ENCODE measurements around the gene RNF166.

RNF166 gene

GRCh38 chr16:88706229-88706964, at the start of gene RNF166, which contains the start of gene CTU2:
Gene RNF166 (minus strand): TSS chr16:88706408. CDS start chr16:88706325, 83 bp downstream.
Gene CTU2 (plus strand): TSS chr16:88706503. CDS start chr16:88706531, 28 bp downstream.
- DNase-seq (ENCODE audit: low read depth in 2 of 2), result peak; percentile 90 to 95

GRCh38 chr16:88754912-88755744, 48.9 kb upstream of the RNF166 start:
- DNase-seq (ENCODE audit: low read depth in 2 of 2), result no peak

GRCh38 chr16:88754109-88754911, 48.1 kb upstream of the RNF166 start:
- DNase-seq (ENCODE audit: low read depth in 2 of 2), result no peak

GRCh38 chr16:88753602-88754001, 47.4 kb upstream of the RNF166 start:
- no peak for DNase-seq (ENCODE audit: low read depth in 2 of 2)

GRCh38 chr16:88753191-88753590, 47.0 kb upstream of the RNF166 start:
- DNase-seq (ENCODE audit: low read depth in 2 of 2), result no peak

GRCh38 chr16:88752386-88753002, 46.3 kb upstream of the RNF166 start:
- DNase-seq (ENCODE audit: low read depth in 2 of 2), result no peak

GRCh38 chr16:88750854-88751253, 44.6 kb upstream of the RNF166 start:
- DNase-seq (ENCODE audit: low read depth in 2 of 2), result no peak

- no peak for DNase-seq (ENCODE audit: low read depth in 2 of 2)
Observed at GRCh38 chr16:88749358-88749757, 43.1 kb upstream of the RNF166 start.

- DNase-seq (ENCODE audit: low read depth in 2 of 2), result no peak
Observed at GRCh38 chr16:88748364-88748763, 42.2 kb upstream of the RNF166 start.

GRCh38 chr16:88747588-88748301, 41.5 kb upstream of the RNF166 start:
- peak; percentile 12 to 32 for DNase-seq (ENCODE audit: low read depth in 2 of 2)

GRCh38 chr16:88746506-88746905, 40.3 kb upstream of the RNF166 start:
- DNase-seq (ENCODE audit: low read depth in 2 of 2), result no peak

- DNase-seq (ENCODE audit: low read depth in 2 of 2), result no peak
Observed at GRCh38 chr16:88744577-88745521, 38.6 kb upstream of the RNF166 start.

- DNase-seq (ENCODE audit: low read depth in 2 of 2), result peak; percentile 58 to 68
Observed at GRCh38 chr16:88743693-88744576, 37.7 kb upstream of the RNF166 start.

- DNase-seq (ENCODE audit: low read depth in 2 of 2), result no peak
Observed at GRCh38 chr16:88742896-88743605, 36.8 kb upstream of the RNF166 start.

- DNase-seq (ENCODE audit: low read depth in 2 of 2), result no peak
Observed at GRCh38 chr16:88741368-88741767, 35.2 kb upstream of the RNF166 start.

- no peak for DNase-seq (ENCODE audit: low read depth in 2 of 2)
Observed at GRCh38 chr16:88740727-88741055, 34.5 kb upstream of the RNF166 start.

- DNase-seq (ENCODE audit: low read depth in 2 of 2), result no peak
Observed at GRCh38 chr16:88739977-88740726, 33.9 kb upstream of the RNF166 start.
